AG10803 (cell line): ENCODE data around the gene TARS2.
A peak's percentile ranks its signal among the peaks of the same experiment; 100 is the strongest.

Experiments used
- DNase-seq: peaks from one replicate; pipeline ENCODE4 v3.0.0; 2010; ENCODE audit warnings: low read depth
- H3K4me3 ChIP-seq: 2 replicates; pipeline ENCODE4 v1.5.1; 2011; ENCODE audit warnings: mild to moderate bottlenecking, low read length, control low read depth
- TF ChIP-seq, protein P1 (sequence below): conservative IDR thresholded peaks from 2 replicates; pipeline ENCODE4 v1.5.1; 2011; ENCODE audit warnings: mild to moderate bottlenecking, low read length, control low read depth, inconsistent platforms

TARS2 gene

DNA sequence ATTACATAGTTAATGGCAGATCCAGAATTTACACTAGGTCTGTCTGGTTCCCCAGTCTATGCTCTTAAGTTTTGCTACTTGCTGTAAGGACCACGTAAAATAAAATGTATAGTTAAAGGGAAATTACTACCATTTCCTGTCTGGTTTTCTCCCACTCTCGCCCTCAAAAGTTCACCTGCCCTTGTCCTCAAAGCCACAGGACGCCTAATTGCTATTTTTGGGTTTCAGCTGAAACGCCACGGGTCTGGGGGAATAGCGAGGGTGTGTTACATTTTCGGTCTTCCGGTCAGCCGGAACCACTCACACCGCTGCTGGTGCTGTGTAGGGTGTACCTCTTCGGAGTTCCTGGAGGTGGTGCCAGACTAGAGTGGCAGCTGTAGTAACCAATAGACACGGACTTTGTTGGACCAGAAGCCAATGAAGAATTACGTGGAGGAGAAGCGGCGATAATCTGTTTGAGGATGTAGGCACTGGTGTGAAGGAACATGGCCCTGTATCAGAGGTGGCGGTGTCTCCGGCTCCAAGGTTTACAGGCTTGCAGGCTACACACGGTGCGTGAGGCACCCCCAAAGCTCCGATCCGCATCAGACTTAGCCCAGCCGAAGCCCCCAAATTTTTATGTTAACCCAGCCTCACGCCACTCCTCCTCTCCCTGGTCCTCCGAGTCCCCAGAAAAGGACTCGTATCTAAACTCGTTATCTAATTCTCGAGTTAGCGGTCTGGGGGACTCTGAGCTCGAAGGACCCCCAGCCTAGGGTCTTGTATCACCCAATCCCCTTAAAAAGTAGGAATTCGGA is at the start of gene TARS2:
Gene TARS2, plus strand, starts transcription at position 454 of the 797 bp plus-strand sequence. Its CDS starts 32 bp downstream, at position 486.
- peak within 1 kb of the TSS; percentile 94 for H3K4me3 ChIP-seq
- TF ChIP-seq, protein P1, sequence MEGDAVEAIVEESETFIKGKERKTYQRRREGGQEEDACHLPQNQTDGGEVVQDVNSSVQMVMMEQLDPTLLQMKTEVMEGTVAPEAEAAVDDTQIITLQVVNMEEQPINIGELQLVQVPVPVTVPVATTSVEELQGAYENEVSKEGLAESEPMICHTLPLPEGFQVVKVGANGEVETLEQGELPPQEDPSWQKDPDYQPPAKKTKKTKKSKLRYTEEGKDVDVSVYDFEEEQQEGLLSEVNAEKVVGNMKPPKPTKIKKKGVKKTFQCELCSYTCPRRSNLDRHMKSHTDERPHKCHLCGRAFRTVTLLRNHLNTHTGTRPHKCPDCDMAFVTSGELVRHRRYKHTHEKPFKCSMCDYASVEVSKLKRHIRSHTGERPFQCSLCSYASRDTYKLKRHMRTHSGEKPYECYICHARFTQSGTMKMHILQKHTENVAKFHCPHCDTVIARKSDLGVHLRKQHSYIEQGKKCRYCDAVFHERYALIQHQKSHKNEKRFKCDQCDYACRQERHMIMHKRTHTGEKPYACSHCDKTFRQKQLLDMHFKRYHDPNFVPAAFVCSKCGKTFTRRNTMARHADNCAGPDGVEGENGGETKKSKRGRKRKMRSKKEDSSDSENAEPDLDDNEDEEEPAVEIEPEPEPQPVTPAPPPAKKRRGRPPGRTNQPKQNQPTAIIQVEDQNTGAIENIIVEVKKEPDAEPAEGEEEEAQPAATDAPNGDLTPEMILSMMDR: no peak
- peak; percentile 99 for DNase-seq

GRCh38 chr1:150441121-150441520 is 46.1 kb upstream of the TARS2 start:
- no peak for DNase-seq
- no peak overlapping the region for H3K4me3 ChIP-seq
- TF ChIP-seq, protein P1: no peak

GRCh38 chr1:150444232-150444631 is 43.0 kb upstream of the TARS2 start:
- DNase-seq: no peak
- TF ChIP-seq, protein P1: no peak
- no peak overlapping the region for H3K4me3 ChIP-seq

- TF ChIP-seq, protein P1: no peak
- DNase-seq: no peak
- no peak overlapping the region for H3K4me3 ChIP-seq
Observed at GRCh38 chr1:150456146-150456647, 31.0 kb upstream of the TARS2 start.

DNA sequence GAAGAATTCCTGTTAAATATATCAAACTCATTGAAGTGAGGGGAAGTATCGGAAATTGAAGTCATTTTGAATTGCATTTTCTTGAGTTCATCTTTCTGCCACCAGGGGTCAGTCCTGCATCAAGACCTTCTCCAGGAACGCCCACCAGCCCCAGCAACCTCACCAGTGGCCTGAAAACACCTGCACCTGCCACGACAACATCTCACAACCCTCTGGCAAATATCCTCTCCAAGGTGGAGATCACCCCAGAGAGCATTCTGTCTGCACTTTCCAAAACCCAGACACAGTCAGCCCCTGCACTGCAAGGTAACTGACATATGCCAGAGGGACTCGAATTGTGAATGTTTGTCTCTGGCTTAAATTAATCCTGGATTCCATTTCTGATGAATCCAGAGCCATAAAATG is 22.8 kb upstream of the TARS2 start:
- TF ChIP-seq, protein P1: peak; percentile 82
- DNase-seq: peak; percentile 47

GRCh38 chr1:150466964-150467363 is 20.3 kb upstream of the TARS2 start:
- DNase-seq: no peak
- H3K4me3 ChIP-seq: no peak overlapping the region
- TF ChIP-seq, protein P1: no peak

More for the DNA sequence above, 22.8 kb upstream of the TARS2 start:
- no peak overlapping the region for H3K4me3 ChIP-seq

GRCh38 chr1:150469291-150469690 is 17.9 kb upstream of the TARS2 start:
- DNase-seq: no peak
- H3K4me3 ChIP-seq: no peak overlapping the region
- TF ChIP-seq, protein P1: no peak
